Activated CD8-positive, alpha-beta memory T cell treated with anti-CD3 and anti-CD28 coated beads, Interleukin-2, amount 50 U/mL, for 24 hours (primary cell): ENCODE measurements around the gene DTX4.
"Not testable (repeated sequence)": the region's sequence is repeated elsewhere in the genome, so short reads cannot be mapped to it uniquely, and the experiment has no call there.

Experiments
- DNase-seq: peaks from one replicate; pipeline ENCODE4 v3.0.0-alpha.2; 2020; ENCODE audit errors: extremely low read depth

The DTX4 gene

DNA sequence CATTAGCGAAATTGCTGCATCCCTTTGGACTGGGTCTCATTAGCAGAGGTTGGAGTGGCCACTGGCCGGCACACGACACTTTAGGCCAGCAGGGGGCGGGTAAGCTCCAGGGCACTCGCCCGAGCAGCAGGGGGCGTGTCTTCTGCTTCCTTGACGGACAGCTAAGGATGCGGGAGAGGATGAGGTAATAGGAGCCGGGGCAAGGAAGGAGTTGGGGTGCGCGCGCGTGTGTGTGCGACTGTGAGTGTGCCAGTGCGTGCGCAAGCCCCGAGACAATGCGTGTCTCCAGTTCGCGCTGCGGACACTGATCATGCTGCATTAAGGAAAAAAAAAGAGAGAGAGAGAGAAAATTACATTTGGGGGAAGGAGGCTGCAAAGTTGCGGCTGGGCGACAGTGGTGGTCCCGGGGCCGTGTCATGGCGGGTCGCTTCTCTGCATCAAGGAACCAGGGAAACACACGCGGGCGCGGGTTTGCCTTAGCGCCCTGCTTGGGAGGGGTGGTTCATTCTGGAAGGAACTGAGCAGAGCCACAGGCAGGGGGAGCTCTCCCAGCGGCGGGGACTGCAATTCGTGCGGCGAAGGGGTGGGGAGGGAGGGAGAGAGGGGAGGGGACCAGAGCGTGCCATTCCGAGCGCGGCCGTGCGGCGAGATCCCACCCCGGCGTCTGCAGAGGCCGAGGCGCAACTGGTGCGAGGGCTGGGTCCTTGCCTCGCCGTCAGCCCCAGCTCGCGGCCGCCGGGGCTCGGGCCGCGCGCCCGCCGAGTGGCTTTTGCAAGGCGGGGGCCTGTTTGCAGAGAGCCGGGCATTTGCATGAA is at the start of gene DTX4:
Gene DTX4, plus strand, starts transcription at position 625 of the 815 bp plus-strand sequence. CDS start 464 bp downstream, outside the sequence.
- DNase-seq, result peak; percentile 81

DNA sequence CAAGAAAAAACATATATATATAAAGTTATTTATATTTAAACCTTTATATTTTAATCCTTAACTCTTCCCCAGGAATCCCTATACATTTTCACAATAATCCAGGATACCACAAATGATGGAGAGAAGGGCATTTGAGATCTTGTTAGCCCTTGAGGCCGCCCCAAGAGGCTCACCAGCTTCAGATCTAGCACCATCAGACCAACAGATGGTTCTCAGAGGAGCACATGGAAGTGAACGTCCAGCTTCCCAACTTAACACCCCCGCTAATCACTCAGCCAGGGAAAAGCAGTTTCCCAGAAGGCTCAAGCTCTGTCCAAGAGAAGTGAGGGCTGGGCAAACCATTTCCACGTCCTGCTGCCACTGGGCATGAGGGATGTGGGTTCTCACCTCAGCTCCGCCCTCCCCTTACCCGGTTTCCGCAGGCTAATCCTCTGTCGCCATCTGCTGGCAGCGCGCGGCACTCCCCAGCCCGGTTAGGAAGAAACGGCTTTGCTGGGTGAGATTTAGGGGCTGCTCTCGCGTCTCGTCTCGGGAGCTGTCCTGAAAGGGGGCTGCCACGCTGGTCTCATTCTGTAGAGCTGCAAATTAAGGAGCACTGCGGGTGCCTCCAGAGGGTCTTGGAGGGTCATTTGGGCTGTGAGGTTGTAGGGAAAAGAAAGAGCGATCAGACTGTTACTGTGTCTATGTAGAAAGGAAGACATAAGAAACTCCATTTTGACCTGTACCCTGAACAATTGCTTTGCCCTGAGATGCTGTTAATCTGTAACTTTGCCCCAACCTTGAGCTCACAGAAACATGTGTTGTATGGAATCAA is 36.1 kb upstream of the DTX4 start:
- DNase-seq, result peak; percentile 71

DNA sequence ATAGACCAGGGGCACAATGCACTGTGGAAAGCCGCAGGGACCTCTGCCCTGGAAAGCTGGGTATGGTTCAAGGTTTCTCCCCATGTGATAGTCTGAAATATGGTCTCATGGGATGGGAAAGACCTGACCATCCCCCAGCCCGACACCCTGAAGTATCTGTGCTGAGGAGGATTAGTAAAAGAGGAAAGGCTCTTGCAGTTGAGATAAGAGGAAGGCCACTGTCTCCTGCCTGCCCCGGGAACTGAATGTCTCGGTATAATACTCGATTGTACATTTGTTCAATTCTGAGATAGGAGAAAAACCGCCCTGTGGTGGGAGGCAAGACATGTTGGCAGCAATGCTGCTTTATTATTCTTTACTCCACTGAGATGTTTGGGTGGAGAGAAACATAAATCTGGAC is 35.4 kb upstream of the DTX4 start:
- not testable (repeated sequence) for DNase-seq

DNA sequence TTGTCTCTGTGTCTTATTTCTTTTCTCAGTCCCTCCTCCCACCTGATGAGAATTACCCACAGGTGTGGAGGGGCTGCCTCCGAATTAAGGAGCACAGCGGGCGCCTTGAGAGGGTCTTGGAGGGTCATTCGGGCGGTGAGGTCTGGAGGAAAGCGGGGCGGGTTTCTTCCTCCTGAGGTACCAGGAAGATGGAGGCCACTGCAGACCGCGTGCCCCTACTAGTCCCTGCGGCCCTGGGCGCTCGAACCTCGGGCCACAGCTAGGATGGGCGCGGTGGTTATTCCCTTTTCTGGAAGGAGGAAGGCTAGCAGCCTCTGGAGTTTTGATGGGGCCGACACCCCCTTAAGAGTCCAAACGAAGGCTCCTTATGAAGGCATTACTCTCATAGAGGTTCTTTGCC is 34.7 kb upstream of the DTX4 start:
- no peak for DNase-seq

DNA sequence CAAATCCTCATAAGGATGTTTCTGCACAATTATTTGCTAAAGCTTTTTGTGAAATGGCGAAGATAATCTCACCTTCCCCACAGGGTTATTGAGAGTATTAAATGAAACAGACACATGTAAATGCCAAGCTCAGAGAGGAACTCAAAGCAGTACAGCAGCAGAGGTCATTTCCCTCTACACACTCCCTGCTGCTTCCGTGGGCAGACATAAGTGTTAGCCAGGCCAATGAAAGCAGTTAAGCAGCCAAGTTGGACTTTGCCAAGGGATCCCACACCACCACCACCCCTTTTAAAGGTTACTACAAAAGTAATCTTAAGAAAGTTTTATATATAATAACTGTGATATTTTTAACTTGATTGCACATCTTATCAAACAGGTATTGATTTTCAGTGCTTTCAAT is 33.3 kb upstream of the DTX4 start:
- no peak for DNase-seq

DNA sequence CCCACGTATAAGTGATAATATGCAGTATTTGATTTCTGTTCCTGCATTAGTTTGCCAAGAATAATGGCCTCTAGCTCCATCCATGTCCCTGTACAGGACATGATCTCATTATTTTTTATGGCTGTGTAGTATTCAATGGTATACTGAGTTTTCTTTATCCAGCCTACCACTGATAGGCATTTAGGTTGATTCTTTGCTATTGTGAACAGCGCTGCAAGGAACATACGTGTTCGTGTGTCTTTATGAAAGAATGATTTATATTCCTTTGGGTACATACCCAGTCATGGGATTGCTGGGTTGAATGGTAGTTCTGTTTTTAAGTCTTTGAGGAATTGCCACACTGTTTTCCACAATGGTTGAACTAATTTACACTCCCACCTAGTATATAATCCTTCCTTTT is 30.7 kb upstream of the DTX4 start:
- no peak for DNase-seq

DNA sequence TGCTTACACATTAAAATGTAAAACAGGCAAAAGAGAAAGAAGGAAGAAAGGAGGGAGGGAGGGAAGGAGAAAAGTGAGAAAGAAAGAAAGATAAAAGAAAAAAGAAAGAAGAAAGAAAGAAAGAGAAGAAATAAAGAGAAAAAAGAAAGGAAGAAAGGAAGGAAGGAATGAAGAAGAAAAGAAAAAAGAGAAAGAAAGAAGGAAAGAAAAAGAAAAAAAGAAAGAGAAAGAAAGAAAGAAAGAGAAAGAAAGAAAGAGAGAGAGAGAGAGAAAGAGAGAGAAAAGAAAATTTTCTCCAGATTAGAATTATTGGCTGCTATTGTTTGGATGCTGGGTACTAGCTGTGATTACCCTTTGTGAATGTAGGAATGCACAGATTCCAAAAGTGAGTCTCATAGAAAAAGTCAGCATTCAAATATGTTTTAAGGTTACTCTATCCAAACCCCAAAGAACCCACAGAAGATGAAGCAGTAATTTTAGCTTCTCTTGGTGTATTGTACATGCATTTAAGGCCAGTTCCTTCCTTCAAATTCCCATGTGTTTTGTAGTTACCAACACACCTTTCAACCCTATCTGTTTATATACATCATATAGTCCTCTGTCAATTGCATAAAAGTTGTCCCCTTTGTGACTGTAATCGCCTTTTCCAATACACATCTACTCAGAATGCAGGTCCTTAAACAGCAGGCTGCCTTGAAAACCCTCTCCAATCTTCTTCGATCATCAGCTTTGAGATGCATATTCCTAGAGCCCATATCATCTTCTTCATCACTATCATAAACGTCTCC is 30.1 kb upstream of the DTX4 start:
- no peak for DNase-seq

DNA sequence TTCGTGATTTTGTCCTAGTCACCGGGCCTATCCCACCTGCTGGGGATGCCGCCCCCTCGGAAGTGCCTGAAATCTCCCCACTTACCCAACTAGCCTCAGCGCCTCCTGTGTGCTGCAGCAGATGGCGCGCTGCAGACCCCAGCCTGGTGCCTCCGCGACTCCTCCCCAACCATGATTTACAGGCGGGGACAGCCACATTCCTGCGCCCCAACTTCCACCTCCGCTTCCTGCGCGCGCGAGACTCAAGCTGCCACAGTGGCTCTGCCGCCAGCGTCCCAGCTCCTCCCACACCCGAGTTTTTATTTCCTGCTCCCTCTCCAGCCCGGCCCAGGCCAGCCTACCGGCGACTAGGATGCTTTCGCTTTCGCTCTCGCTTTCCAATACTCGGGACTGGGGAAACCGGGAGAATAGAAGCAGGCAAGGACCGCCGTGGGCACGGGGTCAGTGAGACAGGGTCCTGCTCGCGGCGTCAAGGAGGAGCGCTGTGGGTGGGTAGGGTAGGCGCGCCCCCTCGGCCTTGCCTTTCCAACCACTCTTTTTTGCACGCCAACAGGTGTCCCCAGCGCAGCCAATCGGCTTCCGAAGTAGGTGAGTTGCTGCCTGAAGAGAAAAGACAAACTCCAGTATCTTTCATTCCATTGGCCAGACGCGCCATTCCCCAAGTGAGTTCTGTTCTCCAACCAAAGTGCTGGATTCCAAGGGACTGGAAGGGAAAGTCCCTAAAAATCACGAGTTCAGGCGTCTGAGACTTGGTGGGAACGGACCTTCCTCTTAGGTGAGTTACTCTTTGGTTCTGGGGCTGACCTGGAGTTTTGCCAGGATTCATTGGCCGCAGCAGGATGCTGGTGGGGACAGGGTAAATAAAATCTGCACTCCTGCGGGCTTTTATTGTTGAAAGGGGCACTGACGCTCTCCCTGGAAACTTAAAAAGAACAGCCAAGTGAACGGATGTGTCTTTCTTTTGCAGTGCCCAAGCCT is 29.1 kb upstream of the DTX4 start, which contains the start of gene FAM111A:
Gene FAM111A, plus strand, starts transcription at position 327 of the 978 bp plus-strand sequence. CDS start 6,017 bp downstream, outside the sequence.
- DNase-seq, result peak; percentile 57

DNA sequence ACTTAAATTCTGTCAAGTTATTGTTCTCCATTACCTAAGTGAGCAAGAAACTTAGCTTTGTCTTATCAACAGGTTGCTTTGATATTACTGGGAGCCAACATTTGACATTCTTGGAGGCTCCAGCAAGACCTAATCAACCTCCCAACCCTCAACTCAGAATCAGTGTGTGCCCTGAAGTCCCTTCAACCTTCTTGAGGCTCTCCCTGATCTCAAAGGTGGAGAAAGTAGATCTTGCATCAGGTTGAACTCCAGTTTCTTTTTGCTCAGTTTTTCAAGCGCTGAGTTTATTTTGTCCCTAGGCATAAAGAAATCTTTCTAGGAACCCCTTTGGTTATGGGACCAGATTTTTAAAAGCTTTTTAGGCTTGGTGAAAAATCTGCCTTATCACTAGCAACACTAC is 27.8 kb upstream of the DTX4 start:
- DNase-seq, result no peak

DNA sequence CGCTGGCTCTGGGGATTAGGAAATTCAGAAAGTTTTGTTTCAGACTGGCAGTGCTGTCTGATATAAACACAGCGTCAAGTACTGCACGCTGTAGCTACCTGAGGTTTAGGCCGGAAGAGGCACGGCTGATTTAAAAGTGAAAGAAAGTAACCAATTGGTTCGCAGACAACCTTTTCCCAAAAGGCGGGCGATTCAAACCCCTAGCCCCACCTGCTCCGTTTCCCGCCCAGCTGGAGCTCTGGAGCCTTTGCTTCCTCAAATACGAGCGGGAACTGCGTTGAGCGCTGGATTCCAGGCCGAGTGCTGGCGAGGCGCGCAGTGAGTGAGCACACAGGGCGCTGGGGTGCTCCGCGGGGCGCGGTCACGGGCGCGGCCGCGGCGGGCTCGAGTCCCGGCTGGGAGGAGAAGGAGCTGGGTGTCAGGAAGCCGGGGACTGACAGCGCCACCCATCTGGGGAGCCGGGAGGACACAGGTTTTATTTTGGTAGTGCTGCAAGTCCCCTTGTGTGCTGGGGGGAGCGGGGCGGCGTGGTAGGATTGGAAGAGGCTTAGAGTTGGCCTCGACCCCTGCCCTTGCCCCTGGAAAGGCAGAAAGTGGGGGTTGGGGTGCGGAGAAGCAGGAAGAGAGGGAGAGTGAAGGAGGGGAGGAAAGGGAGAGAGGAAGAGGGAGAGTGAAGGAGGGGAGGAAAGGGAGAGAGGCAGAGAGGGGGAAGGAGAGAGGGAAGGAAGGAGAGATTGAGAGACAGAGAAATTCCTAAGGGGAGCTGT is 27.2 kb upstream of the DTX4 start:
- peak; percentile 37 for DNase-seq

DNA sequence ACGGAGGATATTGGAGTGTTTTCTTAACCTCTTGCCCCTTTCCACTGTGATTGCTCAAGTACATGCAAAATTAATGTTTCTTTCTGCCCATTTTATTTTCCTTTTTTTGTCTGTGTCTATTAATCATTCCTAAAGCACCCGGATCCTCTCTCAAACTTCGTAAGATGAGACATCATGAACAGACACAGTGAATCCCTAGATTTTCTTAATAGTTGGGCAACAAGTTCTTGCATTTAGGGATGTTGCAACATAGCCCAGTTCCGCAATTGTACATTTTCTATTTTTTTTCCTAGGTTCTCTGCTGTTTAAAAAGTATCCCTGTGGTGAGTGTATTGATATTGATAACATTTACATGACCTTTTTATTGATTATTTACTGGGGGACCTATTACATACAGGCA is 26.4 kb upstream of the DTX4 start:
- no peak for DNase-seq

DNA sequence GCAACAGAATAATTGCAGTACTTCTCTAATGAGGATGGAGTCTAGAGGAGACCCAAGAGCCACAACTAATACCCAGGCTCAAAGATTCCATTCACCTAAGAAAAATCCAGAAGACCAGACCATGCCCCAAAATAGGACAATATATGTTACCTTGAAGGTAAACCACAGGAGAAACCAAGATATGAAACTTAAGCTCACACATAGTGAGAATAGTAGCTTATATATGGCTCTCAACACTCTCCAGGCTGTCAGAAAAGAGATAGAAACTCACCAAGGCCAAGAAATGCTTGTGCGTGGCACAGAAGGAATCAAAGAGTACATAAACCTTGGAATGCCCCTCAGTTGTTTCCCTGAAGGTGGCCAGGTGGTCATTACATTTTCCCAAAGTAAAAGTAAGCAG is 20.2 kb upstream of the DTX4 start:
- DNase-seq, result no peak

DNA sequence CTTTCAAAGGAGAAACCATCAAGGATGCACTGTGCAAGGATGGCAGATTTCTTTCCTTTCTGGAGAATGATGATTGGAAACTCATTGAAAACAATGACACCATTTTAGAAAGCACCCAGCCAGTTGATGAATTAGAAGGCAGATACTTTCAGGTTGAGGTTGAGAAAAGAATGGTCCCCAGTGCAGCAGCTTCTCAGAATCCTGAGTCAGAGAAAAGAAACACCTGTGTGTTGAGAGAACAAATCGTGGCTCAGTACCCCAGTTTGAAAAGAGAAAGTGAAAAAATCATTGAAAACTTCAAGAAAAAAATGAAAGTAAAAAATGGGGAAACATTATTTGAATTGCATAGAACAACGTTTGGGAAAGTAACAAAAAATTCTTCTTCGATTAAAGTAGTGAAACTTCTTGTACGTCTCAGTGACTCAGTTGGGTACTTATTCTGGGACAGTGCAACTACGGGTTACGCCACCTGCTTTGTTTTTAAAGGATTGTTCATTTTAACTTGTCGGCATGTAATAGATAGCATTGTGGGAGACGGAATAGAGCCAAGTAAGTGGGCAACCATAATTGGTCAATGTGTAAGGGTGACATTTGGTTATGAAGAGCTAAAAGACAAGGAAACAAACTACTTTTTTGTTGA is 19.5 kb upstream of the DTX4 start:
- no peak for DNase-seq

DNA sequence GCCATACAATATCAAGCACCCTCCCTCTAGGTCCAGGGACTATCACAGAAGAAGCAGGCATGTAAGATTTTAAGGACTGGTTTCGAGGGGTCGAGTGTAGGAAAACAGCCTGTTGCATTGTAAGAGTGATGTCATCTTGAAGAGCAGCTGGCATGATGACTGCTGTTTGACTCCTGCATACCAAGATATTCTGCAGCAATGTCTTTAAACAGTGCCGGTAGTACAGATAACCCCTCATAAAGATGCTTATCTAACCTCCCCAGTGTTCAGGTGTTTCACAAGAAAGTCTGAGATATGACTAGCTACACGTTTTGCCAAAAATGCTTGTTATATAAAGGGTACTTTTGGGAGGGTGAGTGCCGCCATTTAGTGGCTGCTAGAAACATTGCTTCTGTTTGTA is 17.3 kb upstream of the DTX4 start:
- no peak for DNase-seq

DNA sequence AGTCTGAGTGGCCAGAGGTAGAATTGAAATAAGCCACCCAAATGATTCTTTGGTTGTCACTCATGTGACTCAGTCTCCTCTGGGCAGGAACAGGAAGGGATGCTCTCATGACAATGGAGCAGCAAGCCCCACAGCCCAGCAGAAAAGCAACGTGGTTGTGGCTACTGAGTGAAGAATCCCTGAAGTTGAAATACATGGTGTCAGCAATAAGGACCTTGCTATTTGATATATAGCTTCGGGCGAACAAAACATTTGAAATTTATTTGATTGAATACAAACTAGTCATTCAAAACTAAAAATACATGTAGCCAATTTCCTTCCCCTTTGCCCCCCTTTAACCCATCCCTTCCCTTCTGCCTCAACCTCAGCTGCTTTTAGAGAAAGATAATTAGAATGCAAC is 14.5 kb upstream of the DTX4 start:
- no peak for DNase-seq

DNA sequence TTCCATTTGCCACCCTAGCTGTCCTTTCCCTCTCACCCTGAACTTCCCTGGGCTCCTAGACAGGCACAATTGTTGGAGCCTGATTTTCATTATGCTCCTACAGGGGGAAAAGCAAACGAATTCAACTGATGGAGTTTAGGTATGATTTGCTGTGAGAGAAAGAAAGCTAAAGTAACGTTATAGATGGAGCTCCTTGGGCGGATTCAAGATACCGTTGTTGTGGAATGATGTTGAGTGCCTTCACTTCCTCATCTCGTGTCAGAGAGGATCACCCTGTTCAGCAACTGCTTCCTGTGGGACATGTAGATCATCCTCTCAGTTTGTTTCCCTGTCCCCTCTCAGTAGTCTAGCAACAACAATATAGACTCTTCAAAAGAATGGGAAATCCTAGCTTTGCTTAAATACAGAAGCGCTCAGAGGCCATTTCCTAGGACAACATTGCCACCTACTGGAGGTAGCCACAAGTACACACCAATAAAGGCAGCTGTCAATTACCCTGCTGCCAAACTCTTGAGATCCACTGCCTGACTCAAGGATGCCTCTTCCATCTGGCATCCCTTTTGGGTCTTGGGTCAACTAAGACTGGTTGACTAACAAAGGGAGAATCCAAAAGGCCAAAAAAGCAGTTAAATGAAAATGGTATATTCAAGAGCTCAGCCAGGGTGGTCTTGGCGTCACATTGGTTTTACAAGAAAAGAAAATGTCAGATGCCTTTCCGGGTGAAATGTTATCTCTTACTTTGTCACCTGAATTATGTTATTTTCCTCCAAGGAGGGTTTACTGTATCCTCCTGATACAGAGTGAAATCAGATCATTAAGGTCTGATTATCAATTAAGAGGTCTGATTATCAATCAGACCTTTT is 13.5 kb upstream of the DTX4 start:
- no peak for DNase-seq

DNA sequence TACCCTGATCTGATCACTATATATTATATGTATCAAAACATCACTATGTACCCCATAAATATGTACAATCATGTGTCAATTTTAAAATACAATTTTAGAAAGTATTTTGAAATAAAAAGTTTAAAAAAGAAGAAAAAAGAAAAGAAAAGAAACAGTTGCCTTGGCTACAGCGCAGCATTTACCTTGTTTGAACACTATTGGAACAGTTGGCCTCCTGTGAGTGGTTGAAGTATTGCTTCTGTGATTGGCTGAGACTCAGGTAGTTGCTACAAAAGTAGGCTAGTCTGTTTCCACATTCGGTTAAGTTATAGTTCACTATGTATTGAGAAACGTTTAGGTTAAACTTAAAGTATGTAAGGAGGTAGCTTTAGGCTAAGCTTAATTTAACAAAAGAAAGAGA is 7.9 kb upstream of the DTX4 start:
- no peak for DNase-seq

DNA sequence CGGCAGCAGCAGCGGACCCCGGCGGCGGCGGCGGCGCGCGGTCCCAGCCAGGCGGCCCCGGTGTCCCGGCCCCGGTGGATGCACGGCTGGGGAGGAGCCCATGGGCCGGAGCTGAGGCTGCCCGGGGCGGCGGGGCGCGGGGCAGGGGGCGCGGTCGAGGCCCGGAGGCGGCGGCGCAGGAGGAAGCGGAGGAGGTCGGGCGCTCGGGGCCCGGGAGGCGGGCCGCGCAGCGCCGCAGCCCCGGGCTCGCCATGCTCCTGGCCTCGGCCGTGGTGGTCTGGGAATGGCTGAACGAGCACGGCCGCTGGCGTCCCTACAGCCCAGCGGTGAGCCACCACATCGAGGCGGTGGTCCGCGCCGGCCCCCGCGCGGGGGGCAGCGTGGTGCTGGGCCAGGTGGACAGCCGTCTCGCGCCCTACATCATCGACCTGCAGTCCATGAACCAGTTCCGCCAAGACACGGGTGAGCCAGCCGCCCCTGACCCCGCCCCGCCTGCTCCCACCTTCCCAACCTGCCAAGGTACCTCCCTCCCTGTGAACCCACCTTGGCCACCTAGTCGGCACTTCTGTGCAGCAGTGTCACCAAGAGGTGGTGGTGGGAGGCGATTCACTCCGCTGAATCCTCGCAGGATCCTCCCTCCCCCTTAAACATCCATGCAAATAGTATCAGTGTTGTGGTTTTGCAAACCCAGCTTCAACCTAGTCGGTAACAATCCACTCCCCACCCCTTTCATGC is 580 bp downstream of the DTX4 start:
- no peak for DNase-seq
